Measurements from ENCODE around the gene RHOU.
"Not testable (repeated sequence)": the region's sequence is repeated elsewhere in the genome, so short reads cannot be mapped to it uniquely, and the experiment has no call there.

The RHOU gene

DNA sequence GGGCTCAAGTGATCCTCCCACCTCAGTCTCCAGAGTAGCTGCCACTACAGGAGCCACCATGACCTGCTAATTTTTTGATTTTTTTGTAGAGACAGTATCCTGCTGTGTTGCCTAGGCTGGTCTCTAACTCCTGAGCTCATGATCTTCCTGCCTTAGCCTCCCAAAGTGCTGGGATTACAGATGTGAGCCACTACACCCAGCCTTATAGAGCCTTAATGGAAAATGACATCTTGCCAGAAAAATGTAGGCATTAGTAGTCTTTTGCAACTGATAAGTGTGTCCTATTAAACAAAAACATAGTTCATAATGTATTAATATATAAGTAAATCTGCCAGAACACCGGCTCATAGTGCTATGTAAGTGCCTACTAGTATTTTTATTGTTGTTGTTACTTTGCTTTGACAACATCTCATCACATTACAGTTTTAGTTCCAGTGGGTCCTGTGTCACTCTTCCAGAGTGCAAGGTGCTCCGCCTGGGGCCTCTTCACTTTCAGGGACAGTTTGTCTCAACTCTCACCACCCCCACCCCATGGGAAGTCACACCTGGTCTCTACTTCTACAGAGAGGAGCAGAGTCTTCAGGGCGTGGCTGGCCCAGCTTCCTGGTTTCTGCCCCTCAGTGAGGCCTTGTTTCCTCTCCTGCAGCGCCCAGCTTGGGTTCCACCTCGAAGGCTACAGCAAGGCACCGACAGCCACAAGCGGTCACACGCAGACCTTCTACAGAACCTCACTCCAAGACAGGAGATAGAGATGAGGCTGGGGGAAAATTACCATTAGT lies 30.1 kb downstream of the RHOU start:
- Mint-ChIP-seq H3K36me3 (no peaks in the 10 kb centered on the region), H3K9me3 (no peaks in the 10 kb centered on the region), H3K4me3 (no peak overlapping the region), H3K27ac (peak overlapping the region; percentile 78), H3K4me1 (peaks cover 28% of the 10 kb centered on the region)
- ATAC-seq = peak; percentile 68
- DNase-seq (ENCODE audit: low spot score in 2 of 2) = peak in 1 of 2 donors; percentile 56

DNA sequence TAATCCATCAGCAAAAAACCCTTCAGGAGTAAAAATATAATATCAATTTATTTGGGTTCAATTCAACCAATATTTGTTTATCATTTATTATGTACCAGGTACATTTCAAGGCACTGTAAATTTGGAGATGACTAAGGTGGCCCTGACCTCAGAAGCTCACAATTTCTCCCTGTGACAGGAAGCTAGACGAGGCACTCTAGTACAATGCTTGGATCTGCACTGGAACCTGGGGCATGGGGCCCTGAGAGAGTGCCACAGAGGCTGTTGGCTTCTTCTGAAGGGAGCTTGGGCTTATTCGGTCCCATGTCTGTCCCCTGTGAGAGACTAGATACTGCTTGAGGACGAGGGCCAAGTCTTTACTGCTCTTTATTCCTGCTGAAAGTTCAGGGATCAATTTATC lies 31.5 kb downstream of the RHOU start:
- Mint-ChIP-seq H3K4me1 (peaks cover 29% of the 10 kb centered on the region), H3K9me3 (no peaks in the 10 kb centered on the region), H3K4me3 (no peak overlapping the region), H3K27ac (no peak overlapping the region), H3K36me3 (no peaks in the 10 kb centered on the region)
- ATAC-seq (no peak), DNase-seq (ENCODE audit: low spot score in 2 of 2) (no peak)

DNA sequence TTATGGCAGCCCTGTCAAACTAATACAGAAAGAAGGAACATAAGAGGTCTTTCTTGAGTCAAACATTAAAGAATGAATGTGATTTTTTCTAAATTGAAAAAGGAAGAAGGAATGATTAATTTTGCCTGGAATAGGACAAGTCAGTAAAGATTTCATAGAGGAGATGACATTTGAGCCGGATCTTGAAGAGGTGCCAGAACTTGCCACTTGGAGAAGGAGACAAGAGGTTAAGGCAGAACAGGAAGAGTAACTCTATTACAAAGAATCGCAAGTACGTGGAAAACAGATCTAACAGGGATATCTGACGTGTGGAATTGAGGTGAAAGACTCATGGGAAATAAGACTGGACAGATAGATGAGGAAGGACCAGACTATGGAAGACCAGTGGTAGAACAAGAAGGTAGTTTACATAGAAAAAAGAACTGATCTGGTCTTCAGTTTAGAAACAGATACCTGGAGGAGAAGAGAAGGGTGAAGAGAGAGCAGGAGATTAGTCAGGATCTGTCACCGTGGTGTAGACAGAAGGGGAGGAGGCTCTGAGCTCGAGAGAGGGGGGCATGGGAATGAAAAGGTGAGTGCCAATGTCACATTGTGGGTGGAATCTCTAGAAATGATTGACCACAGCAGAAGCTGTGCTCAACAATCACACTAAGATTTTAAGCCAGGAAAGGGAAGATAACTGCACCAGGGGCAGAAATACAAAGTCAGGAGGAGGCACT lies 32.5 kb downstream of the RHOU start:
- no peak for DNase-seq (ENCODE audit: low spot score in 2 of 2)
- Mint-ChIP-seq H3K36me3 (no peaks in the 10 kb centered on the region), H3K4me1 (peaks cover 39% of the 10 kb centered on the region), H3K9me3 (no peaks in the 10 kb centered on the region), H3K27ac (peak overlapping the region; percentile 3), H3K4me3 (no peak overlapping the region)
- ATAC-seq = peak; percentile 65

DNA sequence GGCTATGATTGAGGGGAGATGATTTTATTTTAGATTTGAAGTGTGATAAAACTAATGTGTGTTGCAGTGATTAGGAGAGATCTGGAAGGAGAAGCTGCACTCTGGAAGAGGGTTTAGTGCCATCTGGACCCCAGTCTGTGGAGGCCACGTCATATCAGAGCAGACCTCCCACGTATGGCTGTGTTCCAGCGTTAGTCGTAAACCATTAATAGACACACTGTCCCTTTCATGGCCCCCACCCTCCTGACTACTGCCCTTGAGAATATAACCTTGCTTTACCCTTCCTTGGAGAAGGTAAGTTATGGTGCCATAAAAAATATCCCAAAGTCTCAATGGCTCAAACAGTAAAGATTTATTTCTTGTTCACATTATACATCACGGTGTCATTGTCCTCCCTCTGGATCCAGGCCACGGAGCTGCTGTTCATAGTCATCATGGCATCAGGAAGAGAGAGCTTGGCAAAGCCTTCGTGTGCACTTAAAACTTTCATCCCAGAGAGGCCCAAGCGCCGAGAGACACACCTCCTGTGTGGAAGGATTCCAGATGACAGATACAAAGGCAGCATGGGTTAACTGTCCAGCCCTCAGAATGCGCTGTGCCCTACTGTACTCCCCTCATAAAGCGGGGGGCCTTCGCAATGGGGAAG lies 33.2 kb downstream of the RHOU start:
- Mint-ChIP-seq H3K9me3 (no peaks in the 10 kb centered on the region), H3K36me3 (no peaks in the 10 kb centered on the region), H3K27ac (no peak overlapping the region), H3K4me1 (peaks cover 43% of the 10 kb centered on the region), H3K4me3 (no peak overlapping the region)
- ATAC-seq = no peak
- no peak for DNase-seq (ENCODE audit: low spot score in 2 of 2)

DNA sequence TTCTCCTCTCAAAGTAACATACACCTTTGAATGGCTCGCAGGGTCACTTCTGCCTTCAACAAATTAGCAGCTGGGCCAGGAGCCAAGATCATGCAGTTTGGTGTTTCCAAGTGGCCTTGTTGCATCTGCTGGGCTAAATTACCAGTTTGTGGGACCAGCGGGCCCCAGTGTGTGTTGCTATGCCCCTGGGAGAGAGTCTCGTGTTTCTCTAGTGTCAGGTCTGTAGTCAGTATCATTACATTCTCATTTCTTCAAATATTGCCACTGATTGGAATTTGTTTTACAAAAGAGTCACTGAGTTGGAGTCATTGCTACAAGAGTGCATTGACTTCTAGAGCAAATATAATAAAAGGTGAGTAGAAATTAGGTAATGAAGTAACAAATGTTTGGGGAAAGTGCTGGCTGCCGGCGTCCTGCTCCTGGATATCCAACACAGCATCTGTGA lies 35.5 kb downstream of the RHOU start:
- no peak overlapping the region for H3K4me3 Mint-ChIP-seq
- no peak overlapping the region for H3K27ac Mint-ChIP-seq
- H3K9me3 Mint-ChIP-seq = no peaks in the 10 kb centered on the region
- no peaks in the 10 kb centered on the region for H3K36me3 Mint-ChIP-seq
- peaks cover 33% of the 10 kb centered on the region for H3K4me1 Mint-ChIP-seq
- no peak for DNase-seq (ENCODE audit: low spot score in 2 of 2)
- no peak for ATAC-seq

DNA sequence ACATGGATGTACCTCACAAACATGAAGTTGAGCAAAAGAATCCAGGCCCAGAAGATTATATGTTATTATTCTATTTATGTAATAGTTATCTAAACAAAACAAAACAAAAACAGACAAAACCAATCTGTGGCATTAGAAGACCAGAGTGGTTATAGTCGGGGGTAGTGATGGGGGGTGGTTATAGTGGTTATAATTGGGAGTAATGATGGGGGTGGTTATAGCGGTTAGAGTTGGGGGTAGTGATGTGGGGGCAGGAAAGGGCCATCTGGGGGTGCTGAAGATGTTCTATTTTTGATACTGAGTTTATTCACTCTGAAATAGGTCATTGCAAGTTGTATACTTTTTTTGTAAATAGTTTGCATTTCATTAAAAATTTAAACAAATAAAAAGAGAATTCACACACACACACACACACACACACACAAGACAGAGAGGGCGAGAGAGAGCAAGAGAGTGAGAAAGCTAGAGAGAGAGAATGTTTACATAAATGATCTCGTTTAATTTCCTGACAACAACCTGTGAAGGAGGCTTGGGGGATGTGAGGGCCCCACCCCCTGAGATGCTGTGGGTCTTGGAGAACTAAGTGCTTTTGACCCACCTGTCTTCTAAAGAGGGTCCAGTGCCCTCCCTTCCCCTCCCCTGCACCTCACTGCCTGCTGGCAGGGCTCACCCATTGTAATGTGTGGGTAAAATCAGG lies 37.4 kb downstream of the RHOU start:
- Mint-ChIP-seq H3K36me3 (no peaks in the 10 kb centered on the region), H3K27ac (no peak overlapping the region), H3K4me1 (peaks cover 22% of the 10 kb centered on the region), H3K9me3 (no peaks in the 10 kb centered on the region), H3K4me3 (no peak overlapping the region)
- DNase-seq (ENCODE audit: low spot score in 2 of 2) (no peak), ATAC-seq (no peak)

DNA sequence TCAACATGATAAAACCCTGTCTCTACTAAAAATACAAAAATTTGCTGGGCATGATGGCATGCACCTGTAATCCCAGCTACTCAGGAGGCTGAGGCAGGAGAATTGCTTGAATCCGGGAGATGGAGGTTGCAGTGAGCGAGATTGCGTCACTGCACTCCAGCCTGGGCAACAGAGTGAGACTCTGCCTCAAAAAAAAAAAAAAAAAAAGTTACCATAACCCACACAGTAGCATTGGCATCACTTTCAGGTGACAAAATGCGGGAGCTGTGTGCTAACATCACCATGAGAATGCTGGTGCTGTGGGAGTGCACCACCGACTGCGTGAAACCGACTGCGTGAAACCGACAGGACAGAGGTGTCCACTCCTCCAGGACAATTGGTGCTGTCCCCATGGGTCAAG lies 40.7 kb downstream of the RHOU start:
- not testable (repeated sequence) for H3K9me3 Mint-ChIP-seq; DNase-seq (ENCODE audit: low spot score in 2 of 2); ATAC-seq; H3K4me3 Mint-ChIP-seq; H3K36me3 Mint-ChIP-seq; H3K27ac Mint-ChIP-seq
- peaks cover 15% of the 10 kb centered on the region for H3K4me1 Mint-ChIP-seq

DNA sequence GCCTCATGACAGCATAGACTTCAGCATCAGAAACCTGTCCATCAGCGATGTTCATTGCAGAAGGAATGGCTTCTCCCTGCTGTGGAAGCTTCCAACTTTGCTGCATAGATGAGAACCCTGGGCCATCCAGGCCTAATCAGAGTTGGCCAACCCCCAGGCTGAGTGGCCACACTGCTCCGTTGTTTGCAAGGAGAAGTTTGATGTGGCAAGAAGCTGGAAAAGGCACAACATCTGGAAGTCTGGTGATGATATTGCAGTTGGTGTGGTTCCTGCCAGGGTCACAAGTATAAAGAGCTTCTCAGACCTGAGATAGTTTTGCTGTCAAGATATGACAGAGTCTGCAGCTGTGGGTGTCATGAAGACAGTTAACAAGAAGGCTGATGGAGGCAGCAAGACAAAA lies 41.2 kb downstream of the RHOU start:
- H3K9me3 Mint-ChIP-seq = no peaks in the 10 kb centered on the region
- H3K27ac Mint-ChIP-seq = no peak overlapping the region
- H3K4me1 Mint-ChIP-seq = peaks cover 15% of the 10 kb centered on the region
- H3K36me3 Mint-ChIP-seq = no peaks in the 10 kb centered on the region
- no peak overlapping the region for H3K4me3 Mint-ChIP-seq
- no peak for ATAC-seq
- DNase-seq (ENCODE audit: low spot score in 2 of 2) = no peak

DNA sequence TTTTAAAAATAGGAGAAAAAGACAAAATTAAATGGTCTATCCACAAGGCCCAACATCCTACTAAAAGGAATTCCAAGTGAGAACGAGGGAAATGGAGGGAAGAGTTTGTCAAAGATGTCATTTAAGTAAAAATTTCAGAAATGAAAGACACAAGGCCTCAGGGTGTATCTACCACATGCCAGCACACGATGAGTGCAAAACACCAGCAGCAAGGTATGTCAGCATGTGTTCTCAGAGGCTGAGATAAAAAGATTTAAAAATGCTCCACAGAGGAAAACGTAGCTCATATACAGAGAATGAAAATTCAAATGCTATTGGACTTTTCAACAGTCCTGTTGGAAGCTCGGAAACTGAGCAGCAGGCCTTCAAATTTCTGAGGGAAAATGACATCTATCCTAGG lies 42.0 kb downstream of the RHOU start:
- Mint-ChIP-seq H3K4me1 (peaks cover 9% of the 10 kb centered on the region), H3K9me3 (no peaks in the 10 kb centered on the region), H3K27ac (no peak overlapping the region), H3K36me3 (no peaks in the 10 kb centered on the region), H3K4me3 (no peak overlapping the region)
- ATAC-seq = no peak
- DNase-seq (ENCODE audit: low spot score in 2 of 2) = no peak

DNA sequence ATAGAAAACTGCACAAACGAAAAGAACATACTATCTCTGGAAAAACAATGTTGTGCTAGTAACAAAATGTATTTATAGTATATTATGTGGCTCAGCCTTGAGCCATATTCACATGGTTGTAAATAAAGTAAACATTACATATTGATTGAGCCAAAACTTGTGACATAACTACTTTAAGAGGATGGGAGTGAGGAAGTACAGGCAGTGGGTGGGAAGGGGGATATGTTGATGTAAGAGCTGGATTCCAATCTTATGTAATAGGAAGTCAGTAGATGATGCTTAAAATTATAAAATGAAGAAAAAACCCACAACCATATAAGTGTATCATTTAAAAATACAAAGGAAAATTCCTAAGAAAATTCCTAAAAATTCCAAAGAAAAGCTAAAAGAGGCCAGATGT lies 42.7 kb downstream of the RHOU start:
- Mint-ChIP-seq H3K9me3 (no peaks in the 10 kb centered on the region), H3K4me1 (peaks cover 1% of the 10 kb centered on the region), H3K4me3 (no peak overlapping the region), H3K36me3 (no peaks in the 10 kb centered on the region), H3K27ac (no peak overlapping the region)
- DNase-seq (ENCODE audit: low spot score in 2 of 2) (no peak), ATAC-seq (no peak)

DNA sequence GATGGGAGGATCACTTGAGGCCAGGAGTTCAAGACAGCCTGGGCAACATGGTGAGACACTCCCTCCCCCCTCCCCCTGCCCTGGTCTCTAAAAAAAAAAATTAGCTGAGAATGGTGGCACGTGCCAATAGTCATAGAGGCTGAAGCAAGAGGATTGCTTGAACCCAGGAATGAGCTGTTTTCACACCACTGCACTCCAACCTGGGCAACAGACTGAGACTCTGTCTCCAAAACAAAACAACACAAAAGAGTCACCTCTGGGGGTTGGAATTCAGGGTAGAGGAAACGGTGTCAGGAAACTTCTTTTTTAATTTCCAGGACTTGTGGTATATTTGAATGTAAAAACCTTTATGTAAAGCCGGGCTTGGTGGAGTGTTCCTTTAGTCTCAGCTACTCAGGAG lies 43.2 kb downstream of the RHOU start:
- H3K9me3 Mint-ChIP-seq = no peaks in the 10 kb centered on the region
- H3K4me1 Mint-ChIP-seq = no peaks in the 10 kb centered on the region
- no peak overlapping the region for H3K27ac Mint-ChIP-seq

DNA sequence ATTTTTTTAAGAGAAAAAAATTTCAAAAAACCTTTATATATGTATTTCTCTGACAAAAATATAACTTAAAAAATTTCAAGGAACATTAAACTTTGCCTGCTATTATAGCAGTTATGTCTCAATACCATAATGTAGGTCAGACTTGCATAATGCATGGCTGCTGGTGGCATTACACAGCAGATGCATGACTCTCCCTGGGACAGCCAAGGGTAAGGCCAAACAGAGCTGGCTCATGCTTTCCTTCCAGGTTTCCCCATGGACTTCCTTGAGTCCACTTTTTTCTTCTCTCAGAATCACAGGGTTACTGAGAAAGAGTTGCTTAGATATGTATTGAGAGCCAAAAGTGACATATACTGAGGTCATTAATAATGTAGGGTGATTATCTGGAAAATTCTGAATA lies 43.7 kb downstream of the RHOU start:
- no peaks in the 10 kb centered on the region for H3K9me3 Mint-ChIP-seq
- H3K4me3 Mint-ChIP-seq = no peak overlapping the region
- ATAC-seq (no peak), DNase-seq (ENCODE audit: low spot score in 2 of 2) (no peak)
- no peaks in the 10 kb centered on the region for H3K4me1 Mint-ChIP-seq
- no peaks in the 10 kb centered on the region for H3K36me3 Mint-ChIP-seq
- no peak overlapping the region for H3K27ac Mint-ChIP-seq

More for the DNA sequence above, 43.2 kb downstream of the RHOU start:
- Mint-ChIP-seq H3K4me3 (no peak overlapping the region), H3K36me3 (no peaks in the 10 kb centered on the region)
- no peak for ATAC-seq
- no peak for DNase-seq (ENCODE audit: low spot score in 2 of 2)

DNA sequence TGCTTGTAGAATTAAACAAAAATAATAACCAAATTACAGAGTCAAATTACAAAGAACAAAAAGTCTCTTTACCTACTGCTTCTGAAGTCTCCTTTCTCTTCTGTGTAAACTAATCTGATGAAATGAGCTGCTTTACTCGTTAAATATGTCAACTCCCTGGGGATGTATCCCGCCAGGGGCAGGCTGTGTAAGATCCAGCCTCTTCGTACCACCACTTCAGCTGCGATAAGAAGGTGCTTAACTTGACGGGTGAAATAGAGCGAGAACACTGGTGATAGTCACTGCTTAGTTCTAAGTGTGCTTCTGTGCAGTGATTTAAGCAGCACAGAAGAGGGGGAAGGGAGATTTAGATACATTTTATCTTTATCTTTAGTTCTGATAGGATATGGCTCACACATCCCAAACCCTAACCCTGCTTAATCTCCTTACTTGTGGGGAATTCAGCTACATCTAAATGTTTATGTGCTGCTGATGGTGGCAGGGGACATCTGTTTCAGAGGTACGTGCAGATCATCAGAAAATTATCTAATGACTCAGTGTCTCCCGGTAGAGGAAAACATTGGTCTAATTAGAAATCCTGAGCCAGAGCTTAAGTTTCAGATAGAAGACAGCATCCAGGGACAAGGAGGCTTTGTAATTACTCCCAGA lies 46.0 kb downstream of the RHOU start:
- DNase-seq (ENCODE audit: low spot score in 2 of 2) = no peak
- no peak overlapping the region for H3K27ac Mint-ChIP-seq
- H3K4me3 Mint-ChIP-seq = no peak overlapping the region
- H3K4me1 Mint-ChIP-seq = peaks cover 5% of the 10 kb centered on the region
- H3K9me3 Mint-ChIP-seq = no peaks in the 10 kb centered on the region
- no peak for ATAC-seq
- H3K36me3 Mint-ChIP-seq = no peaks in the 10 kb centered on the region

DNA sequence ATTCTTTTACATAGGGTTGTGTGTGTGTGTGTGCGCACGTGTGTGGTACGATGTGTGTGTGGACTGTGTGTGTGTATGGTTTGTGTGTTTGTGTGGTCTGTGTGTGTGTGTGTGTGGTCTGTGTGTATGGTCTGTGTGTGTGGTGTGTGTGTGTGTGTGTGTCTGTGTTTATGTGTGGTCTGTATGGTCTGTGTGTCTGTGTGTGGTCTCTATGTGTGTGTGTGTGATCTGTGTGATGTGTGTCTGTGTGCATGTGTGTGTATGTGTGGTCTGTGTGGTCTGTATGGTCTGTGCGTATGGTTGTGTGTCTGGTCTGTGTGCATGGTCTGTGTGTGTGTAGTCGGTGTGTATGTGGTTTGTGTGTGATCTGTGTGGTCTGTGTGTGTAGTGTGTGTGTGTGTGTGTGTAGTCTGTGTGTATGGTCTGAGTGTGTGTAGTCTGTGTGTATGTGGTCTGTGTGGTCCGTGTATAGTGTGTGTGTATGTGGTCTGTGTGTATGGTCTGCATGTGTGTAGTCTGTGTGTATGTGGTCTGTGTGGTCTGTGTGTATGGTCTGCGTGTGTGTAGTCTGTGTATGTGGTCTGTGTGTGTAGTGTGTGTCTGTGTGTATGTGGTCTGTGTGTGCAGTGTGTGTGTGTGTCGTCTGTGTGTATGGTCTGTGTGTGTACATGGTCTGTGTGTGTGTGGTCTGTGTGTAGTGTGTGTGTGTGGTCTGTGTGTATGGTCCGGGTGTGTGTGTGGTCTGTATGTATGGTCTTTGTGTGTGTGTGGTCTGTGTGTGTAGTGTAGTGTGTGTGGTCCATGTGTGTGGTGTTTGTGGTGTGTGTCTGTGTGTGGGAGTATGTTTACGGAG lies 46.8 kb downstream of the RHOU start:
- Mint-ChIP-seq H3K9me3 (no peaks in the 10 kb centered on the region), H3K27ac (no peak overlapping the region), H3K4me3 (no peak overlapping the region), H3K4me1 (peaks cover 5% of the 10 kb centered on the region), H3K36me3 (no peaks in the 10 kb centered on the region)
- ATAC-seq = no peak
- no peak for DNase-seq (ENCODE audit: low spot score in 2 of 2)
